ENCODE results near the gene MBOAT7. TPM values are rescaled to one million over a fixed set of nuclear protein-coding genes. Genes with fewer than 3 reads are reported as not detected.

MBOAT7 gene
- total and polyA plus RNA-seq, 2 donors (not counting 3 experiments of a cell fraction or from before 2014, with no cell fraction given) = 204 to 218 TPM

GRCh38 chr19:54156953-54157352, 32.4 kb downstream of the MBOAT7 start:
- POLR2A ChIA-PET = interaction anchor here (1.1 kb wide), 1 partner anchor 20 kb away, joined by 3 read pairs; no protein-coding TSS in a partner anchor
- CTCF ChIA-PET = no interaction called here
- no peak for TF ChIP-seq GATA2 (IDR thresholded peaks at IDR 0.05; ENCODE audit: insufficient read depth, insufficient read length, low read depth, low read length)
- TF ChIP-seq JUN (IDR thresholded peaks at IDR 0.05; ENCODE audit: borderline replicate concordance, insufficient read depth, insufficient read length, low read depth) = no peak
- TF ChIP-seq POLR2AphosphoS5 (IDR thresholded peaks at IDR 0.05; ENCODE audit: insufficient read depth, low read depth, low read length) = no peak
- TF ChIP-seq MYC (IDR thresholded peaks at IDR 0.05; ENCODE audit: low read depth, low read length) = no peak
- TF ChIP-seq CTCF (IDR thresholded peaks at IDR 0.05; ENCODE audit: extremely low read depth in 1 of 2, insufficient read depth in 1 of 2, low read depth in 1 of 2, low read length in 2 of 2) = no peak
- no peak for TF ChIP-seq EZH2 (IDR thresholded peaks at IDR 0.05; ENCODE audit: borderline replicate concordance, low read depth, low read length, severe bottlenecking)
- TF ChIP-seq FOS (IDR thresholded peaks at IDR 0.05; ENCODE audit: borderline replicate concordance, insufficient read depth, low read length) = no peak
- no peak for TF ChIP-seq POLR2A (IDR thresholded peaks at IDR 0.05; ENCODE audit: low read depth, low read length)
- no peak for TF ChIP-seq MAX (IDR thresholded peaks at IDR 0.05; ENCODE audit: insufficient read depth, insufficient read length)
- Histone ChIP-seq H3K36me3 (ENCODE audit: control insufficient read depth in 2 of 2, extremely low read depth in 1 of 2, insufficient read depth in 2 of 2, low read length in 2 of 2) (peaks cover 7 to 46% of the 10 kb centered on the region in 2 experiments), H3K4me2 (ENCODE audit: insufficient read depth, low read length) (no peak overlapping the region), H4K20me1 (replicated peaks; ENCODE audit: control insufficient read depth, extremely low read depth, insufficient read depth, low read length) (no peaks in the 10 kb centered on the region), H3K27ac (ENCODE audit: insufficient read depth, low read depth, low read length) (no peak overlapping the region), H3K9ac (replicated peaks; ENCODE audit: extremely low read depth, insufficient read depth, low read length) (no peak overlapping the region), H3K9me3 (replicated peaks; ENCODE audit: control insufficient read depth, insufficient read depth, low read length) (no peaks in the 10 kb centered on the region), H3K27me3 (ENCODE audit: control insufficient read depth in 2 of 2, insufficient read depth in 2 of 2, low read length in 2 of 2) (no peaks in the 10 kb centered on the region), H3K79me2 (ENCODE audit: control insufficient read depth, insufficient read depth, low read length) (peaks cover 4% of the 10 kb centered on the region), H3K9me1 (replicated peaks; ENCODE audit: control insufficient read depth, extremely low read depth, insufficient read depth, low read length) (no peaks in the 10 kb centered on the region), H2AFZ (ENCODE audit: low read depth, low read length) (no peak overlapping the region), H3K4me3 (replicated peaks in 1 of 3; ENCODE audit: insufficient read depth in 1 of 3, low read depth in 1 of 3, low read length in 3 of 3) (no peak overlapping the region), H3K4me1 (ENCODE audit: control insufficient read depth, extremely low read depth, insufficient read depth, low read length) (peaks cover 18% of the 10 kb centered on the region)
- FAIRE-seq (no peak), DNase-seq (ENCODE audit: low read depth, low spot score) (no peak)
- BruUV-seq (replicated peaks) = no TSS peak
- dilution Hi-C loops (cut with MboI; ENCODE audit: extremely low pct_ligation_motif_present, low sequenced_read_pairs) (no loop called here), intact Hi-C loops (cut with micrococcal nuclease) (no loop called here)
